H1 (cell line): ENCODE data around the gene SLC9A4. TPM values are rescaled to one million over a fixed set of nuclear protein-coding genes. Genes with fewer than 3 reads are reported as not detected.

Source experiments
- KDM4A ChIP-seq: IDR thresholded peaks from one replicate; pipeline ENCODE4 v1.7.1; 2012; ENCODE audit warnings: low read depth, mild to moderate bottlenecking, moderate library complexity, low read length, inconsistent platforms; ENCODE audit not compliant: severe bottlenecking
- TAF7 ChIP-seq: optimal IDR thresholded peaks from 2 replicates; pipeline ENCODE3; 2011; ENCODE audit warnings: low read depth, mild to moderate bottlenecking, inconsistent platforms, low read length, moderate library complexity, borderline replicate concordance
- polyA plus RNA-seq, 7 experiments: library from polyadenylated mRNA; depleted of rRNA in 3 of 7; stranded (reverse) in 5 of 7; unstranded in 2 of 7; fragments of >200 nt in 5 of 7; fragments of 200-250 nt in 2 of 7; gene quantifications; 1 replicate in 5 of 7; 2 replicates in 1 of 7; 4 replicates in 1 of 7; pipeline versions ENCODE4 v1.2.1 to v1.2.3, GENCODE V29; 2011 to 2013; ENCODE audit warnings: missing spikeins in 2 of 7, mixed read lengths in 2 of 7
- total RNA-seq: library from RNA; stranded (reverse); fragmentation: NEBNext Ultra II Directional; extraction: Animal tissue kit (Norgen Biotek cat#: 25700); gene quantifications from 2 replicates; pipeline ENCODE4 v1.2.1, GENCODE V29; 2021

Gene SLC9A4
- total and polyA plus RNA-seq, 2 of the 8 experiments (the other 6 are each of a cell fraction or from before 2014, with no cell fraction given) = not detected

DNA sequence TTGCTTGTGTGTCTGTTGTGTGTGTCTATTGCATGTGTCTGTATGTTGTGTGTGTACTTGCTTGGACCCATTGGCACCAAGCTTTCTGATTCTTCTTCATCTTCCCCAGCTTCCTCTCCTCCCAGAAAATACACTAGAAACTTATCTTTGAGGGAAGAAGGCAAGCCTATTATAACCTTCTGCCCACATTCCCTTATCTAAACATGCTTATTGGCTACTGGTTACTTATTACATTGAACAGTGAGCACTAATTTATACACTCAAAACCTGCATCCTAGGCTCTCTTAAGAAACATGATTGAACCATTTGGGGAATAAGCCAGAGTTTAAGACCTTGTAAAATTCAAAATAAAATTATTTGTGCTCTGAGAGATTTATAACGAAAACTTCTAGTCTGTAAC lies 26.5 kb downstream of the SLC9A4 start (continued):
- TF ChIP-seq KDM4A (no peak), TAF7 (no peak)
